Parietal lobe (tissue), 1 donor: ENCODE data around the gene TSSK1B. TPM values are rescaled to one million over a fixed set of nuclear protein-coding genes. Genes with fewer than 3 reads are reported as not detected.

Experiments
- total RNA-seq: library from RNA; depleted of rRNA; stranded (reverse); fragments of >200 nt; gene quantifications from one replicate; pipeline ENCODE4 v1.2.3, GENCODE V29; 2014

Gene TSSK1B
- 0.31 TPM for total RNA-seq

GRCh38 chr5:113434889-113435288, at the start of gene TSSK1B:
TSS of gene TSSK1B (minus strand) at chr5:113434989. CDS start at chr5:113434839, 150 bp downstream.

Other genes starting within 250 kb of the TSSK1B start
- 11.0 TPM for gene MCC, start 53.5 kb upstream of the TSSK1B start, total RNA-seq
- 100 TPM for gene YTHDC2, start 78.7 kb upstream of the TSSK1B start, total RNA-seq